Stimulated activated CD4-positive, alpha-beta T cell treated with anti-CD3 and anti-CD28 coated beads, Interleukin-2, amount 100 ng/mL, for 4 hours (primary cell): ENCODE results near the gene FOXJ1.

Experiments used
- DNase-seq: peaks from one replicate; pipeline ENCODE4 v3.0.0-alpha.2; 2020; ENCODE audit warnings: low read depth

The FOXJ1 gene

DNA sequence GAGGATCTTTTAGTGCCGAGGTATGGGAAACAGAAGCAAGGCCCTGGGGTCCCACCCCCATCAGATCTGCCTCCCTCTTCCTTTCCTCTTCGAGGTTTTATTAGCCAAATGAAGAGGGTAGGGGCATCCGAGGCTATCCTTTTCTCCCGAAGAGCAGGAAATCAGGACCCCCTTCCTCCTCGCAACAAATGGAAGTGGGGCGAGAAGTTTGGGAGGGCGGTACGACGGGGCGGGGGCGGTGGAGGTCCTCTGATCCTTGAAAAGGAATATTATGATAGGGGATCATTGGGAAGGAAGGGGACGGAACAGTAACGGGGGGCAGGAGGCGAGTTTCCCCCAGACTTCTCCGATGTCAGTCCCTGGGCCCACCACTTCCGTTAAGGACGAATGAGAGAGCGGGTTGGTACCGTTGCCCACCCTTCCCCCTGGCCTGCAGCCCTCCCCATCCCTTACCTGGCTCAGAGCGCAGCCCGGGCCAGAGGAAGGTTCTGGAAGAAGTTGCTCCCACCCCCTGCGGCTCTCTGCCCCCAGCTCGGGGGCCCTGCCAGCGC lies 309 bp downstream of the FOXJ1 start:
- no peak for DNase-seq

DNA sequence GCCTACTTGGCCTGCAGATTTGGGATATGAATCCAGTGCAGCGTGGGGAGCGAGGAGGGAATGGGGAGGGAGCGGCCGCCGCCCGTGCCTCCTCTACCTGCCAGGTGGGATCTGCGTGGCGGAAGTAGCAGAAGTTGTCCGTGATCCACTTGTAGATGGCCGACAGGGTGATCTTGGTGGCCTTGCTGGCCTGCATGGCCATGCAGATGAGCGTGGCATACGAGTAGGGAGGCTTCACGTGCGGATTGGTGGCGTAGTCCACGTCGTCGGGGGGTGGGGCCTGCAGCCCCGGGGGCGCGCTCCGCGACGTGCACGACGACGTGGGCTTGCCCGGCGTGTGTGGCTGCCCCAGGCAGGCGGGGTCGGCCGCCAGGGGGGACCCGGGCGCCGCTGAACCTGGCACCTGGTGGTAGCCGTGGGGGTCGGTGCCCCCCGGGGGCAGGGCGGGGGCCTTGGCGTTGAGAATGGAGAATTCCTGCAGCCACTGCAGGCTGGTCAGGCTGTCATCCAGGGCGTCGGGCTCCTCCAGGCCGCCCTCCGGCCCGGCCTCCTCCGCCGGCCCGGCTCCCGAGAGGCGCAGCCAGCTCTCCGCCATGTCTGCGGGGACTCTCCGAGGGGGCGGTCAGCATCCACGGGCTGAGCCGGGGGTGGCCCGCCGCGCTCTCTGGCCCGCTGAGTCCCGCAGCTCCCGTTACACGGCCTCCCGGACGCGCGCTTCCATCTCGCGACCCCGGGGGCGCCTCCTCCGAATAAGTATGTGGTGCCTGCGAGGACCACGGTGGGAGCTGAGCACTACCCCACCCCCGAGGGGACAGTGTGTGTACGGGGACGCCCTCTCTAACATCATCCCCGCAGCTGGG lies 1.0 kb downstream of the FOXJ1 start:
- no peak for DNase-seq

DNA sequence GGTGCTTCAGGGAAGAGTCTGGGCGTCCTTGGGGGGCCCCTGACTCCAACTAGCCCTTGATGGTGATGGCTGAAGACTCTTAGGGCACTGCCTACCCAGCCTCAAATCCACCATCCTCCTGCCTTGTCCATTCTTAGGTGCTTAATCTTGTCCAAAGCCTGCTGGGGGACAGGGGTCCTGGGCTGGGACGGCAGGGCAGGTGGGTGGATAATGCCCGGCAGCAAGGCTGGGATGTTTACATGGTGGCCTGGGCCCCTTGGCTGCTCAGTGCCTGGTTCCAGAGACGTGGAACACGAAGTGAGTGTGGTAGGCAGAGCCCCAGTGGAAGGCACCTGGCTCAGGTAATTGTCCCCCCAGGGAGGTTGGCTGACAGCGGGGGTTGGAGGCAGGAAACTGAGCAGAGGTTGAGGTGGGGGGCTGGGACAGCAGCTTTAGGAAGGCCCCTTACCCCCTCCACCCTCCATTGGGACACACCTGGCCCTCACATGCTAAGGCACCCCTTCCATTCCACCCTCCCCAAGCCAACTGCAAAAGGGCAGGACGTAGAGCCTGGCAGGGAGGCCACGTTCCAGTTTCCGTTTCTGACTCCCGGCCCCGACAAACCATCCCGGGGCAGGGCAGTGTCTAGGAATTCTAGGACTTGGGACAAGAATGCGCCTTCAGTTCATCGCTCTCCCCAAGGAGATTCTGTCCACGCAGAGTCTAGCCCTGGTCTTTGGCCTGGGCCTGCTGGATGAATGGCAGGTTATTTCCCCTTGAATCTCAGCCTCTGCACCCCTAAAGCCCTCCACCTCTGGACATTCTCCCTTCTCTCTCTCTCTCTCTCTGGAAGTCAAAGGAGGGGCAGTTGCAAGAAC lies 1.9 kb downstream of the FOXJ1 start:
- no peak for DNase-seq

DNA sequence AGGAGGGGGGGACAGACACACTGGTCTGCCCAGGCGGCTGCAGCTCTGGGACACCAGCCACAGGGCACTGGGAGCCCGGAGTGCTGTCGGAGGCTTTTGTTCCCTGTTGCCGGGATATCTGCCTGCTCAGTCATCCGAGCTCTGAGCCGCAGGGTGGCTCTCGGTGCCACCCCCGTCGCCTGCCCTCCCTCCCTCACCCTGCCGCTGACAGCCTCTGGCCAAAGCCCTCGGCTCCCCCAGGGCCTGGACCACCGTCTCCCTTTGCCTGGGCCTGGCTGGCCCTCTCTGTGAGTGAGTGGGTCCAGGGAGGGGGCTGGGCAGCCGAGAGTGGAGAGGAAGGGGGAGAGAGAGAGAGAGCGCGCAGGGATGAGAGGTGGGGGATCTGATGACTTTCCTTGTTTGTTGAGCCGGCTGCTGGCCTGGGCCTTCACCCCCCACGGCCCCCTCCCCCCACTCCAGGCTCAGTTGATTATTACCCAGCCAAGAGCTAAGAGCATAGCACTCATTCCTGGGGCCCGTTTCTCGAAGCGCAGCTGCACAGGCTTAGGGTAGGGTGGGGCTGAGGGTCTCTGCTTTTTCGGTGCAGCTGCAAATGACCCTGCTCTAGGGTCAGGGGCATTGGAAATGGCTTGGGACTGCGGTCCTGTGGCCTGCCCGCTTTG lies 2.7 kb downstream of the FOXJ1 start:
- no peak for DNase-seq

DNA sequence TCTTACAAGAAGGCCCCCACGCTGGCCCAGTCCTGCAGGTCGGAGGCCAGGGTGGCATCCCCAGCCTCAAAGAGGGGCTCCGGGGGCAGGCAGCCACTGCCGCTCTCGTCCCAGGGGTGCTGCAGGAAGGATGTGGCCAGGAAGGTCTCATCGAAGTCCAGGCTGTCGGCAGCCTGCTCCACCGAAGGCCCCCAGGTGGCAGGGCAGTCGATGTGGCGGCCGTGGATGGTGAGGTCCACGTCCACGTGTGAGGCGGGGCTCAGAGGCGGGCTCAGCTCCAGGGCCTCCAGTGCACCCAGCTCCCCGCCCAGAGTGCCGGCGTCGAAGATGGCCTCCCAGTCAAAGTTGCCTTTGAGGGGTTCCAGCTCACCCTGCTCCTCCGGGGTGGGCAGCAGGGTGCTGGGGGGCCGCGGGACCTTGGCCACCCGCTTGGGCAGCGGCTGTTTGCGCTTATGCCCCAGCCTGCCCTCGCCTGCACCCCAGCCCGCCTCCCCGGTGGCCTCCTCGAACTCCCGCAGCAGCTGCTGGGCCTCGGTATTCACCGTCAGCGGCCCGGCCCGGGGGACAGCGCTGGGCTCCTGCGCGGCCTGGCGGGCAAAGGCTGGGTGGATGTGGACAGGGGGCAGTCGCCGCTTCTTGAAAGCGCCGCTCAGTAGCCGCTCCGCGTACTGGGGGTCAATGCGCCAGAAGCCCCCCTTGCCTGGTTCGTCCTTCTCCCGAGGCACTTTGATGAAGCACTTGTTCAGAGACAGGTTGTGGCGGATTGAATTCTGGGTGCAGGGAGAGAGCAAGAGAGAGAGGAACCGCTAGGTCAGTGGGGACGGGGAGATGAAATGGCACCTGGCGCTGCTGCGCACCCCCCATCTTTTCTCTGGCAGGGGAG lies 3.5 kb downstream of the FOXJ1 start:
- no peak for DNase-seq

DNA sequence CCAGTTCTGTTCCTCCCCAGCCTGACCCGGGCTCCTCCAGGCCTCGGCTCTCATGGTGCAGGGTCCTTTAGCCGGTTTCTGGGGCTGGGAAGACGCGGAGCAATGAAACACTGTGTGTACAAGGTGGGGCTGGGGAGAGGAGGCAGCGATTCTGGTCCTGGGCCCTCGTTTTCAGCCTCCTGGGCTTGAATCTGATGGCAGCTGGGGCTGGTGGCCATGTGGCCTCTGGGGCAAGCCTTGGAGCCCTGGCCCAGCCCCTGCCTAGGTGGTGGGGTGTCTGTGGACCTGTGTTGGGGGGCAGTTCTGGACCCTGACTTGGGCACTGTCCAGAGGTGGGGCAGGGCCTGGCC lies 4.1 kb downstream of the FOXJ1 start:
- DNase-seq, result no peak

DNA sequence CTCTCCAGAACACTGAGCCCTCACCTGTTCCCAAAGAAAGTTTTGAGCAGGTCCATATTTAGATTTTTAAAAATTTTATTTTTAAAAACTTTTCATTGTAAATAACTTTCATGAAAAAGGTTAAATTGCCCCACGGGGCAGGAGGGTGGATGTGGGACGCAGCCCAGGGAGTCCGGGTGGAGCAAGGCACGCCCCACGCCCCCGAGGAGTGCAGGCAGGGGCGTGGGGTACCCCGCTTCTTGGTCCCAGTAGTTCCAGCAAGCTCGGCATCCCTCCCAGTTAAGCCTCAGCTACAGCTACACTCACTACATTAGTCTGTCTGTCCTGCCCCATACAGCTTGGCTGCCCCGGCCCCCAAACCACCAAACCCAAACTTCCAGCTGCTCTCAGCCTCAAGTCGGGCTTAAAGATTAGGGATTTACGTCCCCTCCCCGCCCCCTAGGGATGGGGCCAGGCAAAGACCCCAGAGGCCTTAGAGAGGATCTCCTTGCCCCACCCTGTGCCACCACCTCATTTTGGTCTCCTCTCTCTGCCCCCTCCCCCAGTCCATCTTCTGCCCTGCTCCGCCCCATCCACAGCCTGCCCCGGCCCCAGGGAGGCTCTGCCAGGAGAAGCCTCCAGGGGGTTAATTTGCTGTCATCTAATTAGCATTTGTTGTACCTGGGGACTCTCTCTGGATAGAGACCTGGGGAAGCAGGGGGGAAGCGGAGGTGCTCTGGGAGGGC lies 4.6 kb downstream of the FOXJ1 start:
- DNase-seq, result no peak

DNA sequence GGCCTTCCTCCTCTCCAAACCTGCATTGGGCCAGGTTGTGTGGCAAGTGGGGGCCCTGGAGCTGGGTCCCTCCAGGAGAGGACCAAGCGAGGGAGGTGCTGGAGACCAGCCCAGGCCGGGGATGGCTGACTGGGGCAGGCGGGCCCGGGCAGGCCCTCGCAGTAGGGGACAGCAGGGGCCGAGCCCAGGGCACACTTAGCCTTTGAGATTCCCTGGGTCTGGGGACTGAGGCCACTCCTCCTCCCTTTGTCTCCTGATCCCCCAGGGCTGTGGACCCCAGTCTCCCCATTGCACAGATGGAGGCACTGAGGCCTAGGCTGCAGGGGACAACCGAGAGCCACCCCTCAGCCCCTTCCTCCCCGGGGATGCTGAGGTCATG lies 5.2 kb downstream of the FOXJ1 start:
- no peak for DNase-seq

DNA sequence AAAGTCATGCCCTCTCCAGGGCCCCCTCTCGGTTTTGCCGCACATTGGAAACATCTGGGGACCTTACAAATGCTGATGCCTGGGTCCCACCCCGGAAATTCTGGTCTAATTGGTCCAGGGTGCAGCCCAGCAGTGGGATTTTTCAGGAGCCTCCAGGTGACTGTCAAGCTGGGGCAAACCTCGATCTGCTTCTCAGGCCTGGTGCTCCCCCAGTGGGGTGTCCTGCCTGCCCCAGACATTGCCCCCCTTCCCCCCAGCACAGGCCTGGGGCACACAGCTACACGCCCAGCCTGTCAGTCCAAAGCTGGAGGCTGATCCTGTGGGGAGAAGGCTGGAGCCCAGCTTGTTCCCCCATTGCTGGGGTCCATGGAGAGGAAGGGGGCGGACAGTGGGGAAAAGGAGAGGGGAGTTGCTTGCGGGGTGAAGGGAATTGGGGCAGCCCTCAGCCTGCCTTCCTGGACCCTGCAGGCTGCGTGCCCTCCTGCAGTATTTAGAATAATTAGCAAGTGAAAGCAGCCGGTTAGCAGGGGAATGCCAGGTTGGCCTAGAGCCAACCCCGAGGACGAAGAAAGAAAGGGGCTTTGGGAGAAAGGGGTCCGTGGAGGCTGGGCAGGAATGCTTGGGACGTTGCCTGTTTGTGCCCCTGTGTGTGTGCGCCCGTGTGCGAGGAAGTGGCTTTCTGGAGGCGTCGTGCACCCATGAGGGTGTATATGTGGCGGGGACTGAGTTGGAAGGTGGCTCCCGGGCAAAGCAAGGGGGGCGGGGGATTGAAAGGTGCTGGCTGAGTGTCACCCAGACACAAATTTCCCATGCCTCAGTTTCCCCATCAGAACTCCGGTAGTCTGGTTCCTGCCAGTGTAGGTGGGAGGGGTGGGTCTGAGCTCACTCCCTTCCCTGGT lies 5.9 kb downstream of the FOXJ1 start:
- no peak for DNase-seq

DNA sequence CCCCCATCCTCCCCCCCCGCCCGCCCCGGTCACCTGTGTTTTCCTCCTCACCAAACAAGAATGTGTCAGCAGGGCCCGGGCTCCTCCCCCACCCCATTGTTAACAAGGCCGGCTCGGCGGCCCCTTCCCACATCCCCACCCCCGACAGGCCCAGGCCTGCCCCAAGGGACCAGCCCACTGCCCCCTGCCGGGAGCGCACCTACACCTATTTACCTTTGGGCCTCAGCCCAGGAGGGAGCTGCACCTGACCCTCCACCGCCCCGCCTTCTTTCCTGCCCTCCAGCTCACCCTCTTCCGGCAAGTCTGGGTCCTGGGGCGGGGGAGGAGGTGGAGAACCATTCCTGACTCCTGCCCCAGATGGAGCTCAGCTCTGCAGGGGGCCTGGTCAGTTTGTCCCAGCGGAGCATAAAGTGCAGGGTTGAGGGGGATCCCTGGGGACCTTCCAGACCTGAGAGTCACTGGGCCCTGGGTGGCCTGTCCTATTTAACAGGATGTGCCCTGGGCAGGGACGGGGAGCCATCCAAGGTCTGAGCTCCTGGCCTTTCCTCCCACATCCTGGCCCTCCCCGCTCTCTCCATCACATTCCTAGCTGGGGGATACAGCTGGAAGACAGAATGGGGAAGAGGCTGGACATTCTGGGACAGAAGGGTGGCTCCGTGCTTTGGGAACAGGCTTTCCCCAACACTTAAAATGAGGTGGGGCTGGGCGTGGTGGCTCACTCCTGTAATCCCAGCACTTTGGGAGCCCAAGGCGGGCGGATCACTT lies 8.3 kb downstream of the FOXJ1 start:
- DNase-seq, result no peak

DNA sequence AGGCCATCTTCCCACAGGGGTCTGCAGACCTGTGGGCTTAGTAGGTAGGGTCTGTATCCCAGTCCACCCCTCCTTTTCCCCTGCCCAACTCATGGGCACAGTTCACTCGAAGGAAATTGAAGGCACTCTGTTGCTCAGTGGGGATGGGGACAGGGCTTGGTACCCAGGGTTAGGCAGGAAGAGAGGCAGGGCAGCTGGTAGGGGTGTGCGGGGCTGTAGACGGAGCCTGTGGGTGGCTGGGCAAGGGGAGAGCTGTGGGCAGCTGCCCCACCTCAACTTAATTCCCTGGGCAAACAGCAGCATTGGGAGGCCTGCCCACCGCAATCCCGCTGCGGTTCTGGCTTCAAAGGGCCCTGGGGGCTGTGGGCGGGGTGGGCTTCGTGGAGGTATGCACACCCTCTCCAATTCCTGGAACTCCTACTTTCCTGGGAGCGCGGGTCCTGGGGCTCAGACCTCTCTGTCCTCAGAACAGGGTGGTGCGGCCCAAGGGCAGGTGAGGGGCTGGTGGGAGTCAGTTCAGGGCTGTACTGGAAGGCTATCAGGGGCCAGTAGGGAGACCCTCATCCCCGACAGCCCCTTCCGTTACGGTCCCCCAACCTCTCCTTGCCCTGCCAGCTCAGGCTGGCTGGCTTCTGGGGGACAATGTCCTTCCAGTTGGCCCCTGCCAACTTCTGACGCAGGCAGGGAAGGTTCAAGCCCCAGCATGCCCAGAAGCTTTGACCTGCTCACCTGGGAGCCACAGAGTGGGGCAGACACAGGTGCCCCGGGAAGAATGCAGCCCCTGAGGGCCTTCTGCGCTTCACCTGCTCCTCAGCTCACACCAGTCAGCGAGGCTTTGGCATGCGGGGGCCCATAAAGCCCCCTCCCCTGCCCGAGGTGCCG lies 9.1 kb downstream of the FOXJ1 start:
- no peak for DNase-seq

DNA sequence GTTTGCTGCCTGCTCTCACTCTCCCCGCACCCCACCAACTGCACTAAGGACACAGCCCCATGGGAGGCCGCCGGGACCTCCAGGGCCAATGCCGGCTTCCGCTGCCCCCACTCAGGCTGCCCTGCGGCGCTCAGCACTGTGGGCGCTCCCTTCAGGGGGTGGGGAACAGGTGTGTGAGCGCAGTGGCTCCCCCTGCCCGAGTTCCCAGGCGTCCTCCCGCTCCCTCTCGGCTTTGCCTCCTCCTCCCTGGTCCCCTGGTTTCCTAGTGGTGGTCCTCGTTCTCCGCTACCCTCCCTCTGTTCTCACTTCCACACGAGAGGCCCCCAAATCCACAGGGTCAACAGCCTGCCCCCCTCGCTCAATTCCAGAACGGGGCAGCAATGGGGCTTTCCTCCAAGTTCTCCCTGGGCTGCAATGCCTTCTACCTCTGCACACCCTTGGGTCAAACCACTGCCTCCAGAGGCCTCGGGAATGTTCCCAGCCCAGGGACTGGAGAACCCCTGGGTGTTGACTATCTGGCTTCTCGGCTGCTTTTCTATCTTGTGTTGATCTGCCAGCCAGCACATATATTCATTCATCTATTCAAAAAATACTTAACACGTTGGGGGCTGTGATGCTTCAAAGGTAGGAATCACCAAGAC lies 9.9 kb downstream of the FOXJ1 start:
- no peak for DNase-seq

DNA sequence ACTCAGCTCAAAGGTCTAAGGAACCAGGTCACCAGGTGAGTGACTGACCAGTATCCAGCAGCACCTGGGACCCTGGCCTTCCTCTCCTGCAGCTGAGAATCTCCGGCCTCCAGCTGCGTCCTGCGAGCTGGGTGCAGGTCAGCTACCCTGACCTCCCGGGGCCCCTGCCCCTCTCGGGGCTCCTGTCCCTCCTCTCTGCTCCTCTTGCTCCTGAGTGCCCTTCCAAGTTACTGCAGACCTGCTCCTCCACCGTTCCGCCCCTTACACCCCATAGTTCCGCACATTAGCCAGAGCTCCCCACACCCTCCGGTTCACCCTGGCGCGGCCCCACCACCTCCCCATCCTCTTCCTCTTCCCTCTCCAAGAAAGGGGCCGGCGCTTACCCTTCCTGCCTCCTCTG lies 10.6 kb downstream of the FOXJ1 start:
- DNase-seq, result no peak

DNA sequence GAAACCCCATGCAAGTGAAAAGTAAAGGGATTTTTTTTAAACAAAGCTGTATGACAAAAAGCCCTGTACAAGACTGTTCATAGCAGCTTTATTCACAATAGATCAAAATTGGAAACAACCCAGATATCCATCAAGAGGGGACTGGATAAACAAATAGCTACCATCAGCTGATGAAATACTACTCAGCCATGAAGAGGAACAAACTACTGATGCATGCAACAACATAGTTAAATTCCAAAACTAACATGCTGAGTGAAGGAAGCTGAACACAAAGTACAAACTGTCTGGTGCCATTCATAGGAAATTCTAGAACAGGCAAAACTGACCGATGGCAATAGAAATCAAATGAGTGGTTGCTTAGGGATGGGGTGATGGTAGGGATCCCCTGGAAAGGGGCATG lies 15.1 kb downstream of the FOXJ1 start:
- no peak for DNase-seq

DNA sequence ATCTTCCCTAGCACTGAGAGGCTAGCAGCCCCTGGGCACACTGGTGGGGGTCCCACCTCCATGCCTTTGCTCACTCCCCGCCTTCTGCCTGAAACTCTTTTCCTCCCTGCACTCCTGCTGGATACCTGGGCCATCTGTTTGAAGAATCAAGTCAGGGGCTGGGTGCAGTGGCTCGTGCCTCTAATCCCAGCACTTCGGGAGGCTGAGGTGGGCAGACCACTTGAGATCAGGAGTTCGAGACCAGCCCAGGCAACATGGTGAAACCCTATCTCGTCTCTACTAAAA lies 15.7 kb downstream of the FOXJ1 start:
- DNase-seq, result no peak

DNA sequence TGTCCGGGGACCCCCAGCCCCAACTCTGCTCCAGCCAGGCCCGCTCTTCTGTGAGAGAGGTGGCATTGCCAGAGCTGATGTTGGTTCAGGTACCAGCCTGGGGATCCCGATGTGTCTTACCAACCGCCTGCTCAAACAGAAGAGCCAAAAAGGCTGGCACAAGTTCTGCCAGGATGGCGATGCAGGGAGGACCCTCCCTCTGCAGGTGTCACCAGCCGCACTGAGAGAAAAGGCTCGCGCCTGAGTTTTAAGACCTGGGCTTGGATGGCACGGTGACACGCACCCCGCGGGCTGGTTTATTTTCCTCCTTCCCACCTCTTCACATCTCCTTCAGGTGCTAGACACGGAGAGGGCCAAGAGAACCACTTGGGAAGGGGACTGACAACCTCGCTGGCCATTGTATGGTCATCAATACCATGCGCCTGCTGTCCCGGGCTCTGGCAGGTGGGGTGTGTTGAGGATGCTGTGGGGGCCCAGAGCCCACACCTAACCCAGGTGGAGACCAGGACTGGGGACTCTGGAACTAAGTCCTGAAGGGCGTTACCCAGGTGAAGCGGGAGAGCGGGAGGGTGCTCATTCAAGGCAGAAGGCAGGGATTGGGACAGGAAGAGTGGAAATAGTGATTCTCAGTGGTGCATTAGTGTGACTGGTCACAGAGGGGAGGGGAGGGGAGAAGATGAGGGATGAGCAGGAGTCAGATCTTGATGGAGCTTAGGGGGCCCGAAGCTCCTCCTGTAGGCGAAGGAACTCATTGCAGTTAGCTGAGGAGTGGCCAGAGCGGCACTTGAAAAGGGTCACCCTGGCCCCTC lies 16.3 kb downstream of the FOXJ1 start:
- no peak for DNase-seq
